COLO668 (cell line): ENCODE results near the gene IPO11.

Experiments
- DNase-seq: peaks from one replicate; lab custom pipeline; 2025; ENCODE audit not compliant: unreplicated experiment; lab: John Stamatoyannopoulos, UW

The IPO11 gene

DNA sequence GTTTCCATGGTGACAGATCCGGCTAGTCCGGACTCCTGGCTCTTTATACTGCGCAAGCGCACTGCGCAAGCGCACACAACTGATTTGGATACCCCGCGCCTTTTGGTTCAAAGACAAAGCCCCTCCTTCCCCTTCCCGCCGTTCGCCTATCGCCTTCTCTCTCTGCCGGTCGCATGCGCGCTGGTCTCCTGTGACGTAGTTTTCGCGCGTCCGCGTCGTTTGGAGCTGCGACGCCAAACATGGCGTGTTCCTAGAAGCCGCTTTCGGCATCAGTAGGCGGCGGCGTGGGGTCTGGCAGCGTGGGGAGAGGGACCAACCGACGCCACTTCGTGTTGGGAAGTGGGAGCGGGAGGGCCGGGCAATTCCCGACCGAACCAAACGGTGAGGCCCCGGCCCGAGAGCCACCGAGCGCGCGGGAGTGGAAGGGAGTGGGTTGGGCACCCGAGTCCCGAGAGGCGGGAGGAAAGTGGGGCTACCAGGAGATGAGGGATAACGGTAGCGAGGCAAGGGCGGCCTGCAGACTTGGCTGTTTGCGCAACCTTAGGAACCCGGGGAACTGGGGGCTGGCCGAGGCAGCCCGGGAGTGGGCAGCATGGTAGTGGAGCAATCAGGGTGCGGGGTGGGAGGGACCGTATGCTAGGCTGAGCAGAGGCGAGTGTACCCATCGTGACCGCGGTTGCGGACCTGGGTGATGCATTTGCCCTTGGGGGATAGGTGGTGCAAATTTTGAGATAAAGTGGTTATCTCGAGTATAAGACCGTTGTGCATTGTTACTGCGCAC is at the start of gene IPO11:
IPO11 (plus strand) TSS at position 215 of the 781 bp plus-strand sequence. CDS start 24,517 bp downstream, outside the sequence.
- peak; percentile 94 for DNase-seq

DNA sequence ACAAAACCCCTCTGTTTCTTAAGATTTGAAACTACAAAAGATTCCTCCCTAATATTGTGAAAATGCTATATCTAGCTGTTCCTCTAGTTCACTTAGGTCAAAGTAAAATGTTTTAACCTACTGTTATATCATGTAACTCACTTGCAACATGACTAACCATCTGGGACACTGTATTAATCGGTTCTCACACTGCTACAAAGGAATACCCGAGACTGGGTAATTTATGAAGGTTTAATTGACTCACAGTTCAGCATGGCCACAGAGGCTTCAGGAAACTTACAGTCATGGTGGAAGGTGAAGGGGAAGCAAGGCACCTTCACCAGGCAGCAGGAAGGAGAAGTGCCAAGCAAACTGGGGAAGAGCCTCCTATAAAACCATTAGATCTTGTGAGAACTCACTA is 43.5 kb upstream of the IPO11 start:
- DNase-seq = no peak

DNA sequence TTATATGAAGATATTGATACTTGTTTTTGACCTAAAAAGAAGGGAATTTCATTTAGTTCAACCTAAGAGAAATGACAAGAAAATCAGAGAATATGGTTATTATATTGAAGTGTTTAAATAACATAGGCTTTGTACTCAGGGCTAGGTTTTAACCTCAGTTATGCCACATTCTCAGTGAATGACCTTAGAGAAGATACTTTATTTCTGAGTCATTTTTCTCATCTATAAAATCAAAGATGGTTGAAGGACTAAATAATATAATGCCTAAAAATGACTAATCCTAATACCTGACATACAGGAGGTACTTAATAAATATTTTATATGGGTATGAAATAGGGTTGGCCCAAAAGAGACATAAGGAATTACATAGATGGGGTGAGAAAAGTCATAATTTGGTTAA is 41.2 kb upstream of the IPO11 start:
- no peak for DNase-seq

DNA sequence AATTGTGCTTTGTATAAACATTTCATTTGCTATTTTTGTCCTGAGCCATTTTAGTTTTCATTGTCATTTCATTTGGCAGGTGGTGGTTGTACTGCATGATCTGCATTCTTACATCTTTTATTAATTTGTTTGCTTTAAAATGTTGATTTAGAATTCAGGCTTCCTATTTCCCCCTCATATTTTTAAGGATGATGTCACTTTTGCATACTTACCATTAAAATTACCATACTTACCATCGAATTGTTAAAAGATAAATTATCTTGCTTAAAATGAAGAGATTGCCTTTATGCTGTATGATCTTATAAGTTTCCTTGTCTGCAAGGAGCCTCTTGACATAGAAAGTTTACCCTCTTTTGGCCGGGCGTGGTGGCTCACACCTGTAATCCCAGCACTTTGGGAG is 40.0 kb upstream of the IPO11 start:
- DNase-seq = no peak

DNA sequence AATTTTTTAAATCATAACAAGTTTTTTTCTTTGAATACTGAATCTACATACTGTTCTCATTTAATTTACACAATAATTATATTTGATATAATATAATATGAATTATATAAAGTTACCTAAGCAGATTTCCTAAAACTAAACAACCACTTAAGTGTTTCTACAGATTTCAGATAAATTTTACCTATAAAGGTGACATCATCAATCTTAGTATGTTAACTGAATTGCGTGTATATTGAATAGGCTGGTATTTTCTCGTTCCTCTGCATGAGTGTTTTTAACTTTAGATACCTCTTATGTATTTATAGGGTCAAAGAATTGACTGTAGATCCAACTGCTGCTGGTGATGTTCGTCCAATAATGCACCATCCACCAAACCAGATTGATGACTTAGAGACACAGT is 39.2 kb upstream of the IPO11 start:
- no peak for DNase-seq

DNA sequence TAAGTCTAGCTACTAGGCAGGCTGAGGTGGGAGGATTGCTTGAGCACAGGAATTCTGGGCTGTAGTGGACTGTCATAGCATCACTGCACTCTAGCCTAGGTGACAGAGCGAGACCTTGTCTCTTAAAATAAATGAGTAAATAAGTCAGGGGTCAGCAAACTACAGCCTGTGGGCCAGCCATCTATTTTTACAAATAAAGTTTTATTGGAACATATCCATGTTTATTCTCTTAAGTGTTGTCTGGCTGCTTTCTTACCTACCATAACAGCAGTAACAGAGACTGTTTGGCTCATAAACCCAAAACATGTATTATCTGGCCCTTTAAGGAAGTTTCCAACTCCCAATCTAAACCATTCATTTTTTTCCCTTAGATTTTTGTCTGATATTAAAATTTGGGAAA is 38.5 kb upstream of the IPO11 start:
- no peak for DNase-seq

DNA sequence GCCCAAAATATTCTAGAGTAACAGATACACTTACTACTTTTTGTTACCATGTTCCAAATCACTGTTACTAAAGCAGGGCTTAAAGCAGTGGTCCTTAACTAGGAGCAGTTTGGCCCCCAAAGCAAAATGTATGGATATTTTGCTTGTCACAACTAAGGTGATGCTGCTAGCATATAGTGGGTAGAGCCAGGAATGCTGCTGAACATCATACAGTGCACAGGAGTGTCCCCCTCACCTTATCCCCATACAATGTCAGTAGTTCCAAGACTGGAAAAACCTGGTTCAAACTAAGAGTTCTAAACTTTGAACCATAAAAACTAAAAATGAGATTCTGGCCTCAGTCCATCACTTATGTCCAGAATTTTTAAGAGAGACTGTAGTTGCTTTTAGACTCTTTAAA is 36.9 kb upstream of the IPO11 start:
- DNase-seq = no peak

DNA sequence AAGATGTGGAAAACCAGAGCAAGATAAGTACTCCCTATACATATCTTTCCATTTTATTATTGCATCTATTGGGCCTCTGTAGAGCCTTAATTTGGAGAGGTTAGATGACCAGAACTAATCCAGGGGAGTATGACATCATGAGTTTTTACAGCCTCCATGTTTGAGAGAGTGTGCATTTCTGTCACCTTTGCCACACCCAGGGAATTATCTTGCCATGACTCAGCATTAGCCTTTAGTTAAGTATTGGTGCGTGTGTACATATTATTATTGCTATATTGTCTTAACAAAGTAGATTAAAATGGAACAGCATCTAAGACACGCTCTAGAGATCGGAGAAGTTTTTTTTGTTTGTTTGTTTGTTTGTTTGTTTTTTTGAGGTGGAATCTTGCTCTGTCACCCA is 36.5 kb upstream of the IPO11 start:
- DNase-seq = no peak

DNA sequence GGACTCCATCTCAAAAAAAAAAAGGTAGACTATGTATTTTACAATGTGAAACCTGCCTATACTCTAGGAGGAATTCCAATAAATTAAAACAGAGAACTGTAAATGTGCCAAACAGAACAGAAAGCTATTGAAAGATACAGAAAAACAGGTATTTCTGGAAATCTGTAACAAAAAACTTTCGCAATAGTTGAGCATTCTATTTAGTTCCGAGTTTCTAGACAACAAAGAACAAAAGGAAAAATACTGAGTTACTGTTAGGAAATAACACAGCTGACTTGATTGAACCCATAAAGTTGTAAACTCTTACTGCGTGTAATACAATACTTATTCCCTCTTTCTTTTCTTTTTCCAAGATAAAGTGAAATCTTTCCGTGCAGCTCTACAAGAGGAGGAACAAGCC is 27.4 kb upstream of the IPO11 start:
- no peak for DNase-seq

DNA sequence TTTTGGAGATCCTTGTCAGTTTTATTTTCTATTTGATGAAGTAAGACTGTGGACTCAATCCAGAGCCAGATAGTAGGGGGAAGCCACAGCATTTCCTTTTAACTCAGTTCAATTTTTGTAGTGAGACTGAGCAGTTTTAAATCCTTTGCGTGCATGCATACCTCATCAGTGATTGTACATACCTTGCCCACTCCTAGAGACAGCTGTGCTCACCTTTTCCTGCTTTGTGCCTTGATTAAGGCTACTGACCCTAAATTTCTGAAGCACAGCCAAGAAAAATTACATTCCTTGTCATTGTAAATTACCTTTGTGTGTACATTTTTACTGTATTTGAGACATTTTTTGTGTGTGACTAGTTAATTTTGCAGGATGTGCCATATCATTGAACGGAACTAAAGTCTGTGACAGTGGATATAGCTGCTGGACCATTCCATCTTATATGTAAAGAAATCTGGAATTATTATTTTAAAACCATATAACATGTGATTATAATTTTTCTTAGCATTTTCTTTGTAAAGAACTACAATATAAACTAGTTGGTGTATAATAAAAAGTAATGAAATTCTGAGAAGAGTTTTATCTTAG is 26.7 kb upstream of the IPO11 start:
- DNase-seq = no peak

DNA sequence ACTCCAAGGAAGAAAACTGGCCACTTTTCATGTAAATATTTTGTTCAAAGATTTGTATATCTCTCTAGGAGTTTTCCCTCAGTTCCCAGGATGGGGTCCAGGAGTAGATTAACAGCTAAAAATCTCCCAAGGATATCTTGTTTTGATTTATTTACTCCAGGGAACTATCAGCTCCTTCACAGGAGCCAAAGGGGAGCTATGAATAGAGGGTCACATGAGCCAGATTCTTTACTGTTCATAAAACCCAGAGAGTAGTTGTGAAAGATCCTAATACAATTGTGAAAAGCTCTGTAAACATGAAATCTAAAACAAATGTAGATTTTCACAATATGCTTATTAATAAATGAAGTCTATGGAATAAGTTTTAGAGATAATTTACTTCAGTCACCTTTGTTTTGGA is 25.7 kb upstream of the IPO11 start:
- no peak for DNase-seq

DNA sequence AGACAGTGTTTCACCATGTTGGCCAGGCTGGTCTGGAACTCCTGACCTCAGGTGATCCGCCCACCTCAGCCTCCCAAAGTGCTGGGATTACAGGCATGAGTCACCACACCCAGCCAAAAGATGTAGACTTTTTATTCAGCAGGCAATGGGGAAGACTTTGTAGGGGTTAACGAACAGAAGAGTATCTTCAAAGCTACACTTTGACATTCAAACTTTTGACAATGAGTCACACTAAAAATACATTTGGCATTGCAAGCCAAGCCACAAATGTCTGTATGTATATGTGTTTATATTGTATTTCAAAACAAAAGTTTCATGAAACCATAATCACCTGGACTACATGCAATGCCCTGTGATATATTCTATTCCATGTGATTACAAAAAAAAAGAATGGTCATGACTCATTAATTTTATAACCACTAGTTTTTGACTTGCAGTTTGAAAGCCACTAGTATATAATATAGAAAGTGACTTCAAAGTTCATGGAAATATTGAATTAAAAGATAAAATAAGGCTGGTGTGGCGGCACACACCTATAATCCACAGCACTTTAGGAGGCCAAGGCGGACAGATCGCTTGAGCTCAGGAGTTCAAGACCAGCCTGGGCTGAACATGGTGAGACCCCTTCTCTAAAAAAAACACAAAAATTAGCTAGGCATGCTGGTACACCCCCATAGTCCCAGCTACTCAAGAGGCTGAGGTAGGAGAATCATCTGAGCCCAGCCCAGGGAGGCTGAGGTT is 17.2 kb upstream of the IPO11 start:
- no peak for DNase-seq

DNA sequence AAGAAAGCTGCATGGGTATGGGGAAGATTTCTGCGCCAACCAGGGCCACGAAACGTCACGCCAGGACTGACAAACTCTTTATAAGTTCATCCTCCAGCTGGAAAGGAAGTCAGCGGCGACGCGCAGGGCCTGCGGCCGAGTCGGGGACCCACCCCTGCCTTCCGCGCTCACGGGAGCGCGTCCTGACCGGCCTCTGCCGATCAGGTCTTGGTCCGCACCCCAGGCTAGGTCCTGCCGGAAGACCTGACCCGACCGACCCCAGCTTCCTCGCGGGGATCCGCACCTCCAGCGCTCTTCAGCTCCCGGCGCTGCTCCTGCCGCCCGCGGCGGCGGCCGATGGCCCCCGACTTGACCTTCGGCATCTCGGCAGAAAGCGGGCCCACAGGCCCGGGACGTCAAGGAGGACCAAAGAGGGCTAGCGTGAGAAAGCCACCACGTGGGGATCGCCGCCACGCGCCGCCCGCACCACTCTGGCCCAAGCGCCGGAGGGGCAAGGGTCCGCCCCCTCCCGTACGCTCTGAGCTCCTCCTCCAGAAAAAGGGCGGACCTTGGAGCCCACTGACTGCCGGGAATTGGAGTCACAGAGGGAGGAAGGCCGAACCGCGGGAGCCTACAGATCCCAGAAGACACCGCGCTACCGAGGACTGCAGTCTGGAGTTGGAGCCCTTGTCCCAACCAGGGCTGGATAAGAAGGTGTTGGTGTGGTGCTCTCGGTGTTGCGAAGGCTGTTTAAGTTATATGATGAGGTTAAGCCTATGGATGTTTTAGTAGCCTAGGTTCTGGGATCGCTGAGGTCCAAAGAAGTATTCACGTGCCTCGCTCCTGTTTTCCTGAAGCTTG is 8.9 kb upstream of the IPO11 start, which contains the start of gene DIMT1:
DIMT1 (minus strand) TSS at position 495 of the 840 bp plus-strand sequence; CDS start at position 362, 133 bp downstream.
- peak; percentile 89 for DNase-seq

DNA sequence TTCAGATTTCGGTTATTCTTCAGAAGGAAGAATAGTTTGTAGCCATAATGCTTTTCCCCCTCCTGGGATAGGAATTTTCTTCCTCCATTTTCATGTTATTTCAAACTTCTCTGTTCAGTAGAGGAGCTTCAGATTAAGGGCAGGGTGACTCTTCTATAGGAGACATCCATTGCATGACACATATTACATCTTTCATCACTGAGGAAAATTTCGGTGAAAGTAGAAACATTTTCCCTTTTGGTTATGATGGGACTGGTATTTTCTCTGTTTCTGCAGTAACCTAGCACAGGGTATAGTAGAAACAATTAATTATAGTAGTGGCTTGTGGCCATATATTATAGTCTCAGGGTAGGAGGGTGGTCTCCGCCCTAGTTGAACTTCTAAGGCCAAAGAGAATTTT is 1.1 kb downstream of the IPO11 start:
- no peak for DNase-seq

DNA sequence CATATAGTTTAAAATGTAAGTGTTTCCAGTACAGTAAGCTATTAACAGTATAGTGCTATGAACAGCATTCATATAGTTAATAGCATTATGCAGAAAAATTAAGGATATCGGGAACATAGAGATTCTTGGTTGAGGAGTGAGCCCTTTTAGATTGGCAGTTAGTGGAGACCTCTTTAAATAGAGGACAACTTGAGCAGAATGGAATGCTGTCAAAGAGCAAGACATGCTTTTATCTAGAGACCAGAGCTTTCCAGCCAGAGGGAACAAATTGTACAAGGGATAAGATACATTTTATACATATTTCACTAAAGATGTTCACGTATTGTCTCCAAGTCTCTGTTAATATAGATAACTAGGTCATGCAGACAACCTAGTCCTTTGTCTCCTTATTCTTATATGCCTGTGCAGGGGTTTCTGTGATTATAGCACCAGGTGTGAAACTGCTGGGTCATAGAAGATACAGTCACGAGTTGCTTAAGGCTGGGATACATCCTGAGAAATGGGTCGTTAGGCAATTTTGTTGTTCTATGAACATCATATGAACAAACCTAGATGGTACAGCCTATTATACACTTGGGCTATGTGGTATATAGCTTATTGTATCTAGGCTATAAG is 6.0 kb downstream of the IPO11 start:
- DNase-seq = no peak

DNA sequence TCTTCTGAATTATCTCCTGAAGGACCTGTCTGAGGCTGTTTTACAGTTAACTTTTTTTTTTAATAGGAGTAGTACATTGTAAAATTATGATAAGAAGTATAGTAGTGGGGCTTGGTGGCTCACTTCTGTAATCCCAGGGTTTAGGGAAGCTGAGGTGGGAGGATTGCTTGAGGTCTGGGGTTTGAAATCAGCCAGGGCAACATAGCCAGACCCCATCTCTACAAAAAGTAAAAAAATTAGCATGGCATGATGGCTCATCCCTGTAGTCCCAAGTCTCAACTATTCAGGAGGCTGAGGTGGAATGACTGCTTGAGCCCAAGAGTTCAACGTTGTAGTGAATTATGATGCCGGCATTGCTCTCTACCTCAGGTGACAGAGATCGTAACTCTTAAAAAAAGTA is 7.0 kb downstream of the IPO11 start:
- no peak for DNase-seq

DNA sequence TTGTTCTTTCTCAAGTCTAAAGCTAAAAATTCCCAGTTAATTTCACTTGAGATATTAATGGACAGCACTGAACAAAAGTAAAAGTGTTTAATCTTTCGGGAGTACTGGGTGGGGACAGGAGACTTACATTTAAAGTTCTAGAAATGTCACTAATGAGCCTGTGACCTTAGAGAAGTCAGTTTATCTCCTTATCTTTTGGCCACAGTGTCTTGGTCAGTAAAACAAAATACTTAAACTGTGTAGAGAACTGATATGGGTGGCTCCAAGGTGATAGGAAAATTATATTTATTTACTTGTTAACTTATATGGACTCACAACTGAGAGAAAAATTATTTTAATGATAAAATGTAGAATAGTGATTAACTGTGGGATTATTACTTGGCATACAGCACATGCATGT is 8.9 kb downstream of the IPO11 start:
- no peak for DNase-seq

DNA sequence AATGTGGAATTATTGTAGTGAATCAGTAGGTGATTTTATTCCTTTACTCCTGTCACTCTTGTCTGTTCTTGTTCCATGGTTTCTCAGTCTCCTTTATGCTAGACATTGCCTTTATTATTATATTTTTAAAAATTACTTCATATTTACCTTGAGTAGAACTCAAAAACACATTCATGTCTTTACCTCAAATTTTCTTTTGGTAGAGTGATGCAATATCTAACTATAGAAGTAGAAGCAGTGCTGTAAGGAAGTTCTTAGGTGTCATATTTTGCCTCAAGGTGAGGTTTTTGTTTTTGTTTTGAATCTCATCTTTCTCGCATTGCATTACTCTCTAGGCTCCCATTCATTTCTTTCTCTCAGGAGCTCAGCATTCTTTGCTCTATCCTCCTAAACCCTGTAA is 12.2 kb downstream of the IPO11 start:
- DNase-seq = no peak

DNA sequence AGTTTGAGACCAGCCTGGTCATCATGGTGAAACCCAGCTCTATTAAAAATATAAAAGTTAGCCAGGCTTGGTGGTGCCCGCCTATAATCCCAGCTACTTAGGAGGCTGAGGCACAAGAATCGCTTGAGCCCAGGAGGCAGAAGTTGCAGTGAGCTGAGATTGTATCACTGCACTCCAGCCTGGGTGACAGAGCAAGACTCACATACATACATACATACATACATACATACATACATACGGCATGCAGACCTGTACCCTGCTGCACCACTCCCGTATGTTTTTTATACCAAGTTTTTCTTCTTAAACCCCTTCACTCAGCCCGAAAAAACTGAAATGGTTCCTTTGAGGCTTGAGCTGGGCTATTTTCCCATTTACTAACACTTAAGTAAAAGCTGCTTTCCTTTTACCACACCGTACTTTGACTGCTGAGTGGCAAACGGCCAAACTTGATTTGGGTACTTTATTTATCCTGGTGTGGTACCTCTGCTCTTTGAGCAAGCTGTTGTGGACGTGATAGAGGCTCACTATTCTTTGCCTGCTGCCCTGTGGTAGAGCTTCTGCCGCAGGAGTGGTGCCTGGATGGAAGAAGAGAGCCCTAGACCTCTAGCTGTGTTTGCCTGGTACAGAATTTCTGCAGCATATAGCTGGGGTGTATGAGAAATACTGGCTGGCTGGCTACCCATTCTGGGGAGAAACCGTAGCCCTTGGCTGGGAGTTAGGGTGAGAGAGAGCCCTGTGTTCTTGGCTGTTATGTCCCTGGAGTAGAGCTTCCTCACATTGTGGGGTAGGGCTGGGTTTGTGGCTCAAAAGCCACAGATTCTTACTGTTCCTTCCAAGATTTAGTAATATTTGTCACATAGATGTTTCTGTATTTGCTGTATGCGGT is 19.4 kb downstream of the IPO11 start:
- no peak for DNase-seq

DNA sequence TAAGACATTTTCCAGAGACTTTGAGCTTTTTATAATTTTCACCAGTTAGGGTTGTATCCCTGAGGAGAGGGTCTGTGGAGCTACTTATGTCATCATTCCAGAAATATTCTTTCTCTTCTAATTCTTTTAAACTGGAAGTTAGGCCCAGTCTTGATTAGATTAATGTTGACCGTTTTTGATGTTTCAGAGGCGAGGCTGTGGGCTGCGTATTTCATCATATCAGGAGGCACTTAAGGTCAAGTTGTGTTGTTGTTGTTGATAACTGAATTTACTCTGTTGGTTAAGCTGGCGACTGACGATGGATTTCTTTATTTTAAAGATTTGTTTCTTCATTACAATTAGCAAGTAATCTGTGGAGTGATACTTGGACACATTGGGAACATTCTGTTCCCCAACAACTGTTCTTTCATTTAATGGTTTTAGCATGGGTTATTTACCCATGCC is 20.1 kb downstream of the IPO11 start:
- no peak for DNase-seq
